ENCODE measurements around the gene NAA10.

- TF ChIP-seq, protein P1, sequence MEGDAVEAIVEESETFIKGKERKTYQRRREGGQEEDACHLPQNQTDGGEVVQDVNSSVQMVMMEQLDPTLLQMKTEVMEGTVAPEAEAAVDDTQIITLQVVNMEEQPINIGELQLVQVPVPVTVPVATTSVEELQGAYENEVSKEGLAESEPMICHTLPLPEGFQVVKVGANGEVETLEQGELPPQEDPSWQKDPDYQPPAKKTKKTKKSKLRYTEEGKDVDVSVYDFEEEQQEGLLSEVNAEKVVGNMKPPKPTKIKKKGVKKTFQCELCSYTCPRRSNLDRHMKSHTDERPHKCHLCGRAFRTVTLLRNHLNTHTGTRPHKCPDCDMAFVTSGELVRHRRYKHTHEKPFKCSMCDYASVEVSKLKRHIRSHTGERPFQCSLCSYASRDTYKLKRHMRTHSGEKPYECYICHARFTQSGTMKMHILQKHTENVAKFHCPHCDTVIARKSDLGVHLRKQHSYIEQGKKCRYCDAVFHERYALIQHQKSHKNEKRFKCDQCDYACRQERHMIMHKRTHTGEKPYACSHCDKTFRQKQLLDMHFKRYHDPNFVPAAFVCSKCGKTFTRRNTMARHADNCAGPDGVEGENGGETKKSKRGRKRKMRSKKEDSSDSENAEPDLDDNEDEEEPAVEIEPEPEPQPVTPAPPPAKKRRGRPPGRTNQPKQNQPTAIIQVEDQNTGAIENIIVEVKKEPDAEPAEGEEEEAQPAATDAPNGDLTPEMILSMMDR (IDR thresholded peaks at IDR 0.05), result no peak
- TF ChIP-seq POLR2AphosphoS5 (IDR thresholded peaks at IDR 0.05; ENCODE audit: low read depth, low read length), result no peak
- no peak for TF ChIP-seq REST (IDR thresholded peaks at IDR 0.05; ENCODE audit: insufficient read depth in 1 of 2, low read depth in 2 of 2, low read length in 1 of 2)
These were observed 21.1 kb downstream of the NAA10 start for GRCh38 chrX:153913701-153914100.

All from Panc1 (cell line).